PFSK-1 (cell line): ENCODE data around the gene OR2T3.
"Not testable (repeated sequence)": the region's sequence is repeated elsewhere in the genome, so short reads cannot be mapped to it uniquely, and the experiment has no call there.

Source experiments
- POLR2AphosphoS5 ChIP-seq: IDR thresholded peaks from 2 replicates; pipeline ENCODE4 v1.6.1; 2012; ENCODE audit warnings: low read depth, mild to moderate bottlenecking, control low read depth, low read length, moderate library complexity
- SIN3A ChIP-seq: IDR thresholded peaks from 2 replicates; pipeline ENCODE4 v1.6.1; 2012; ENCODE audit warnings: mild to moderate bottlenecking, low read length, moderate library complexity, borderline replicate concordance; ENCODE audit not compliant: insufficient read depth
- TAF1 ChIP-seq: IDR thresholded peaks from 2 replicates; pipeline ENCODE4 v1.6.1; 2012; ENCODE audit warnings: low read length, control low read depth, borderline replicate concordance; ENCODE audit not compliant: insufficient read depth
- TF ChIP-seq, protein P1 (sequence below), 2 experiments: IDR thresholded peaks; 2 replicates each; pipeline versions ENCODE4 v1.6.1 to v1.8.0; 2011 to 2012; ENCODE audit warnings: low read depth in 2 of 2, low read length in 2 of 2, control low read depth in 1 of 2, inconsistent platforms in 1 of 2, mild to moderate bottlenecking in 1 of 2, moderate library complexity in 1 of 2; ENCODE audit not compliant: insufficient read depth in 1 of 2

DNA sequence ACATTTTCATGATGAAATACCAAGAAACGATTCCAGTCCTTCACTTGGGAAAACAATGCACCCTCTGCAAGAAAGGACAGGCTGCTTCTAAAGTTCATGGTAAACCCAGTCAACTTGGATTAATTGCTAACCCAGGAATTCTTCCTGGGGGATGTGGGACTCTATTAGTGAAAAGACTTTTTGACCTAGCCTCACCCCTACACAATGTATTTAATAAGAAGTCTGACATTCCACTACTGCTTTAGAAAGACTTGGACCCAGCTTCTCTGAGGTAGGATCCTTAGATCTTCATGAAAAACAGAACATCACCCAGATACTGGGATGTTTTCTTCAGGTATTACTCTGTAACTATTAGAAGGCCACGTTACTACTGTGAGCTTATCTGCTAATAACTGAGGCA lies 27.8 kb upstream of the OR2T3 start, which contains the start of gene OR2T2:
- not testable (repeated sequence) for TF ChIP-seq POLR2AphosphoS5, TAF1, SIN3A
- TF ChIP-seq, protein P1, sequence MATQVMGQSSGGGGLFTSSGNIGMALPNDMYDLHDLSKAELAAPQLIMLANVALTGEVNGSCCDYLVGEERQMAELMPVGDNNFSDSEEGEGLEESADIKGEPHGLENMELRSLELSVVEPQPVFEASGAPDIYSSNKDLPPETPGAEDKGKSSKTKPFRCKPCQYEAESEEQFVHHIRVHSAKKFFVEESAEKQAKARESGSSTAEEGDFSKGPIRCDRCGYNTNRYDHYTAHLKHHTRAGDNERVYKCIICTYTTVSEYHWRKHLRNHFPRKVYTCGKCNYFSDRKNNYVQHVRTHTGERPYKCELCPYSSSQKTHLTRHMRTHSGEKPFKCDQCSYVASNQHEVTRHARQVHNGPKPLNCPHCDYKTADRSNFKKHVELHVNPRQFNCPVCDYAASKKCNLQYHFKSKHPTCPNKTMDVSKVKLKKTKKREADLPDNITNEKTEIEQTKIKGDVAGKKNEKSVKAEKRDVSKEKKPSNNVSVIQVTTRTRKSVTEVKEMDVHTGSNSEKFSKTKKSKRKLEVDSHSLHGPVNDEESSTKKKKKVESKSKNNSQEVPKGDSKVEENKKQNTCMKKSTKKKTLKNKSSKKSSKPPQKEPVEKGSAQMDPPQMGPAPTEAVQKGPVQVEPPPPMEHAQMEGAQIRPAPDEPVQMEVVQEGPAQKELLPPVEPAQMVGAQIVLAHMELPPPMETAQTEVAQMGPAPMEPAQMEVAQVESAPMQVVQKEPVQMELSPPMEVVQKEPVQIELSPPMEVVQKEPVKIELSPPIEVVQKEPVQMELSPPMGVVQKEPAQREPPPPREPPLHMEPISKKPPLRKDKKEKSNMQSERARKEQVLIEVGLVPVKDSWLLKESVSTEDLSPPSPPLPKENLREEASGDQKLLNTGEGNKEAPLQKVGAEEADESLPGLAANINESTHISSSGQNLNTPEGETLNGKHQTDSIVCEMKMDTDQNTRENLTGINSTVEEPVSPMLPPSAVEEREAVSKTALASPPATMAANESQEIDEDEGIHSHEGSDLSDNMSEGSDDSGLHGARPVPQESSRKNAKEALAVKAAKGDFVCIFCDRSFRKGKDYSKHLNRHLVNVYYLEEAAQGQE (IDR thresholded peaks at IDR 0.05; ENCODE audit: insufficient read depth in 1 of 2, low read depth in 2 of 2, low read length in 2 of 2) = not testable (repeated sequence)
